AG09319 (cell line): ENCODE data around the gene SCAP.

Source experiments
- DNase-seq: peaks from one replicate; pipeline ENCODE4 v3.0.0-alpha.2; 2010; ENCODE audit warnings: low read depth; ENCODE audit errors: extremely low read depth
- CTCF ChIP-seq: IDR thresholded peaks from 2 replicates; pipeline ENCODE4 v1.5.1; 2011; ENCODE audit warnings: low read depth, mild to moderate bottlenecking, inconsistent platforms, low read length, moderate library complexity

The SCAP gene

GRCh38 chr3:47398228-47398627 lies 77.5 kb downstream of the SCAP start:
- DNase-seq: peak; percentile 40
- TF ChIP-seq CTCF: no peak

GRCh38 chr3:47394881-47395280 lies 80.9 kb downstream of the SCAP start:
- no peak for DNase-seq
- no peak for TF ChIP-seq CTCF

- DNase-seq: no peak
- no peak for TF ChIP-seq CTCF
Observed at GRCh38 chr3:47394140-47394870, 81.4 kb downstream of the SCAP start.

GRCh38 chr3:47392933-47393332 lies 82.8 kb downstream of the SCAP start:
- no peak for DNase-seq
- TF ChIP-seq CTCF: no peak

- no peak for TF ChIP-seq CTCF
- no peak for DNase-seq
Observed at GRCh38 chr3:47385796-47386195, 89.9 kb downstream of the SCAP start.

- DNase-seq: no peak
- no peak for TF ChIP-seq CTCF
Observed at GRCh38 chr3:47385007-47385406, 90.7 kb downstream of the SCAP start.

GRCh38 chr3:47384425-47384824 lies 91.3 kb downstream of the SCAP start:
- TF ChIP-seq CTCF: no peak
- no peak for DNase-seq
